ENCODE data around the gene ST3GAL3.

DNA sequence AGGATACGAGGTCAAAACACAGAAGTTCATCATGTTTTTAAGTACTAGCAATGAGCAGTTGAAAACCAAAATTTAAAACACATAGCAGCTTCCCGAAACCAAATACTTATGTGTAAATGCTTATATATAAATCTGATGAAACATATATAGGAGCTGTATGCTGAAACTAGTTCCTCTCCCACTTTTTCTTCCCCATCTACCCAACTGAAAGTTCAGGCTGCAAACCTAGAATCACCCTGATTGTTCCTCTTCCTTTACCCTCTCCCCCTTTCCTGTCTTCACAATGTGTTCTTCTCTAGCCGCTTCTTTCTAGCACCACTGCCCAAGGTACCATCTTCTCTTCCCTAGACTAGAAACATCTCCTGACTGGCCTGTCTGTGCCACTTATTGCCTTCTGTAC, 90.6 kb downstream of the ST3GAL3 start:
- TF ChIP-seq, protein P1, sequence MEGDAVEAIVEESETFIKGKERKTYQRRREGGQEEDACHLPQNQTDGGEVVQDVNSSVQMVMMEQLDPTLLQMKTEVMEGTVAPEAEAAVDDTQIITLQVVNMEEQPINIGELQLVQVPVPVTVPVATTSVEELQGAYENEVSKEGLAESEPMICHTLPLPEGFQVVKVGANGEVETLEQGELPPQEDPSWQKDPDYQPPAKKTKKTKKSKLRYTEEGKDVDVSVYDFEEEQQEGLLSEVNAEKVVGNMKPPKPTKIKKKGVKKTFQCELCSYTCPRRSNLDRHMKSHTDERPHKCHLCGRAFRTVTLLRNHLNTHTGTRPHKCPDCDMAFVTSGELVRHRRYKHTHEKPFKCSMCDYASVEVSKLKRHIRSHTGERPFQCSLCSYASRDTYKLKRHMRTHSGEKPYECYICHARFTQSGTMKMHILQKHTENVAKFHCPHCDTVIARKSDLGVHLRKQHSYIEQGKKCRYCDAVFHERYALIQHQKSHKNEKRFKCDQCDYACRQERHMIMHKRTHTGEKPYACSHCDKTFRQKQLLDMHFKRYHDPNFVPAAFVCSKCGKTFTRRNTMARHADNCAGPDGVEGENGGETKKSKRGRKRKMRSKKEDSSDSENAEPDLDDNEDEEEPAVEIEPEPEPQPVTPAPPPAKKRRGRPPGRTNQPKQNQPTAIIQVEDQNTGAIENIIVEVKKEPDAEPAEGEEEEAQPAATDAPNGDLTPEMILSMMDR (conservative IDR thresholded peaks at IDR 0.05; ENCODE audit: low read depth in 2 of 2), result no peak
- TF ChIP-seq POLR2AphosphoS5 (IDR thresholded peaks at IDR 0.05; ENCODE audit: low read depth) (no peak), EZH2 (IDR thresholded peaks at IDR 0.05; ENCODE audit: low read depth, unreplicated experiment) (no peak), JUNB (IDR thresholded peaks at IDR 0.05; ENCODE audit: unreplicated experiment) (no peak), STAT1 (IDR thresholded peaks at IDR 0.05; ENCODE audit: unreplicated experiment) (no peak), EZH2phosphoT487 (IDR thresholded peaks at IDR 0.05; ENCODE audit: unreplicated experiment) (no peak), ZNF114 (CRISPR knock-in tag; IDR thresholded peaks at IDR 0.05) (no peak), CREB1 (CRISPR knock-in tag; IDR thresholded peaks at IDR 0.05; ENCODE audit: low read depth) (no peak), NANOG (IDR thresholded peaks at IDR 0.05; ENCODE audit: borderline replicate concordance) (no peak)
- TF ChIP-seq, protein P2, sequence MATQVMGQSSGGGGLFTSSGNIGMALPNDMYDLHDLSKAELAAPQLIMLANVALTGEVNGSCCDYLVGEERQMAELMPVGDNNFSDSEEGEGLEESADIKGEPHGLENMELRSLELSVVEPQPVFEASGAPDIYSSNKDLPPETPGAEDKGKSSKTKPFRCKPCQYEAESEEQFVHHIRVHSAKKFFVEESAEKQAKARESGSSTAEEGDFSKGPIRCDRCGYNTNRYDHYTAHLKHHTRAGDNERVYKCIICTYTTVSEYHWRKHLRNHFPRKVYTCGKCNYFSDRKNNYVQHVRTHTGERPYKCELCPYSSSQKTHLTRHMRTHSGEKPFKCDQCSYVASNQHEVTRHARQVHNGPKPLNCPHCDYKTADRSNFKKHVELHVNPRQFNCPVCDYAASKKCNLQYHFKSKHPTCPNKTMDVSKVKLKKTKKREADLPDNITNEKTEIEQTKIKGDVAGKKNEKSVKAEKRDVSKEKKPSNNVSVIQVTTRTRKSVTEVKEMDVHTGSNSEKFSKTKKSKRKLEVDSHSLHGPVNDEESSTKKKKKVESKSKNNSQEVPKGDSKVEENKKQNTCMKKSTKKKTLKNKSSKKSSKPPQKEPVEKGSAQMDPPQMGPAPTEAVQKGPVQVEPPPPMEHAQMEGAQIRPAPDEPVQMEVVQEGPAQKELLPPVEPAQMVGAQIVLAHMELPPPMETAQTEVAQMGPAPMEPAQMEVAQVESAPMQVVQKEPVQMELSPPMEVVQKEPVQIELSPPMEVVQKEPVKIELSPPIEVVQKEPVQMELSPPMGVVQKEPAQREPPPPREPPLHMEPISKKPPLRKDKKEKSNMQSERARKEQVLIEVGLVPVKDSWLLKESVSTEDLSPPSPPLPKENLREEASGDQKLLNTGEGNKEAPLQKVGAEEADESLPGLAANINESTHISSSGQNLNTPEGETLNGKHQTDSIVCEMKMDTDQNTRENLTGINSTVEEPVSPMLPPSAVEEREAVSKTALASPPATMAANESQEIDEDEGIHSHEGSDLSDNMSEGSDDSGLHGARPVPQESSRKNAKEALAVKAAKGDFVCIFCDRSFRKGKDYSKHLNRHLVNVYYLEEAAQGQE (IDR thresholded peaks at IDR 0.05; ENCODE audit: unreplicated experiment), result no peak
- TF ChIP-seq, protein P3, sequence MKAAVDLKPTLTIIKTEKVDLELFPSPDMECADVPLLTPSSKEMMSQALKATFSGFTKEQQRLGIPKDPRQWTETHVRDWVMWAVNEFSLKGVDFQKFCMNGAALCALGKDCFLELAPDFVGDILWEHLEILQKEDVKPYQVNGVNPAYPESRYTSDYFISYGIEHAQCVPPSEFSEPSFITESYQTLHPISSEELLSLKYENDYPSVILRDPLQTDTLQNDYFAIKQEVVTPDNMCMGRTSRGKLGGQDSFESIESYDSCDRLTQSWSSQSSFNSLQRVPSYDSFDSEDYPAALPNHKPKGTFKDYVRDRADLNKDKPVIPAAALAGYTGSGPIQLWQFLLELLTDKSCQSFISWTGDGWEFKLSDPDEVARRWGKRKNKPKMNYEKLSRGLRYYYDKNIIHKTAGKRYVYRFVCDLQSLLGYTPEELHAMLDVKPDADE (IDR thresholded peaks at IDR 0.05), result no peak
- TF ChIP-seq, protein P4, sequence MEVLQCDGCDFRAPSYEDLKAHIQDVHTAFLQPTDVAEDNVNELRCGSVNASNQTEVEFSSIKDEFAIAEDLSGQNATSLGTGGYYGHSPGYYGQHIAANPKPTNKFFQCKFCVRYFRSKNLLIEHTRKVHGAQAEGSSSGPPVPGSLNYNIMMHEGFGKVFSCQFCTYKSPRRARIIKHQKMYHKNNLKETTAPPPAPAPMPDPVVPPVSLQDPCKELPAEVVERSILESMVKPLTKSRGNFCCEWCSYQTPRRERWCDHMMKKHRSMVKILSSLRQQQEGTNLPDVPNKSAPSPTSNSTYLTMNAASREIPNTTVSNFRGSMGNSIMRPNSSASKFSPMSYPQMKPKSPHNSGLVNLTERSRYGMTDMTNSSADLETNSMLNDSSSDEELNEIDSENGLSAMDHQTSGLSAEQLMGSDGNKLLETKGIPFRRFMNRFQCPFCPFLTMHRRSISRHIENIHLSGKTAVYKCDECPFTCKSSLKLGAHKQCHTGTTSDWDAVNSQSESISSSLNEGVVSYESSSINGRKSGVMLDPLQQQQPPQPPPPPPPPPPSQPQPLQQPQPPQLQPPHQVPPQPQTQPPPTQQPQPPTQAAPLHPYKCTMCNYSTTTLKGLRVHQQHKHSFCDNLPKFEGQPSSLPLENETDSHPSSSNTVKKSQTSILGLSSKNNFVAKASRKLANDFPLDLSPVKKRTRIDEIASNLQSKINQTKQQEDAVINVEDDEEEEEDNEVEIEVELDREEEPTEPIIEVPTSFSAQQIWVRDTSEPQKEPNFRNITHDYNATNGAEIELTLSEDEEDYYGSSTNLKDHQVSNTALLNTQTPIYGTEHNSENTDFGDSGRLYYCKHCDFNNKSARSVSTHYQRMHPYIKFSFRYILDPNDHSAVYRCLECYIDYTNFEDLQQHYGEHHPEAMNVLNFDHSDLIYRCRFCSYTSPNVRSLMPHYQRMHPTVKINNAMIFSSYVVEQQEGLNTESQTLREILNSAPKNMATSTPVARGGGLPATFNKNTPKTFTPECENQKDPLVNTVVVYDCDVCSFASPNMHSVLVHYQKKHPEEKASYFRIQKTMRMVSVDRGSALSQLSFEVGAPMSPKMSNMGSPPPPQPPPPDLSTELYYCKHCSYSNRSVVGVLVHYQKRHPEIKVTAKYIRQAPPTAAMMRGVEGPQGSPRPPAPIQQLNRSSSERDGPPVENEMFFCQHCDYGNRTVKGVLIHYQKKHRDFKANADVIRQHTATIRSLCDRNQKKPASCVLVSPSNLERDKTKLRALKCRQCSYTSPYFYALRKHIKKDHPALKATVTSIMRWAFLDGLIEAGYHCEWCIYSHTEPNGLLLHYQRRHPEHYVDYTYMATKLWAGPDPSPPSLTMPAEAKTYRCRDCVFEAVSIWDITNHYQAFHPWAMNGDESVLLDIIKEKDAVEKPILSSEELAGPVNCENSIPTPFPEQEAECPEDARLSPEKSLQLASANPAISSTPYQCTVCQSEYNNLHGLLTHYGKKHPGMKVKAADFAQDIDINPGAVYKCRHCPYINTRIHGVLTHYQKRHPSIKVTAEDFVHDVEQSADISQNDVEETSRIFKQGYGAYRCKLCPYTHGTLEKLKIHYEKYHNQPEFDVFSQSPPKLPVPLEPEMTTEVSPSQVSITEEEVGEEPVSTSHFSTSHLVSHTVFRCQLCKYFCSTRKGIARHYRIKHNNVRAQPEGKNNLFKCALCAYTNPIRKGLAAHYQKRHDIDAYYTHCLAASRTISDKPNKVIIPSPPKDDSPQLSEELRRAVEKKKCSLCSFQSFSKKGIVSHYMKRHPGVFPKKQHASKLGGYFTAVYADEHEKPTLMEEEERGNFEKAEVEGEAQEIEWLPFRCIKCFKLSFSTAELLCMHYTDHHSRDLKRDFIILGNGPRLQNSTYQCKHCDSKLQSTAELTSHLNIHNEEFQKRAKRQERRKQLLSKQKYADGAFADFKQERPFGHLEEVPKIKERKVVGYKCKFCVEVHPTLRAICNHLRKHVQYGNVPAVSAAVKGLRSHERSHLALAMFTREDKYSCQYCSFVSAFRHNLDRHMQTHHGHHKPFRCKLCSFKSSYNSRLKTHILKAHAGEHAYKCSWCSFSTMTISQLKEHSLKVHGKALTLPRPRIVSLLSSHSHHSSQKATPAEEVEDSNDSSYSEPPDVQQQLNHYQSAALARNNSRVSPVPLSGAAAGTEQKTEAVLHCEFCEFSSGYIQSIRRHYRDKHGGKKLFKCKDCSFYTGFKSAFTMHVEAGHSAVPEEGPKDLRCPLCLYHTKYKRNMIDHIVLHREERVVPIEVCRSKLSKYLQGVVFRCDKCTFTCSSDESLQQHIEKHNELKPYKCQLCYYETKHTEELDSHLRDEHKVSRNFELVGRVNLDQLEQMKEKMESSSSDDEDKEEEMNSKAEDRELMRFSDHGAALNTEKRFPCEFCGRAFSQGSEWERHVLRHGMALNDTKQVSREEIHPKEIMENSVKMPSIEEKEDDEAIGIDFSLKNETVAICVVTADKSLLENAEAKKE (CRISPR knock-in tag; IDR thresholded peaks at IDR 0.05), result no peak

Data from GM23338 (cell line).